Coronary artery (tissue), 2 donors: Measurements from ENCODE around the gene AHI1.
"Not testable (repeated sequence)": the region's sequence is repeated elsewhere in the genome, so short reads cannot be mapped to it uniquely, and the experiment has no call there.

Source experiments
- DNase-seq: peaks from one replicate; pipeline ENCODE4 v3.0.0-alpha.2; 2017; ENCODE audit warnings: low spot score
- H3K27ac ChIP-seq, 2 donors: fragments of 200-600 bp; sonication (generic); one replicate each; pipeline ENCODE4 v1.5.1; 2016 to 2019
- H3K4me3 ChIP-seq: fragments of 200-600 bp; sonication (generic); 2 replicates; pipeline ENCODE4 v1.5.1; 2016; ENCODE audit warnings: mild to moderate bottlenecking, moderate library complexity
- TF ChIP-seq, protein P1 (sequence below): fragments of 200-600 bp; sonication (generic); IDR thresholded peaks from one replicate; pipeline ENCODE4 v1.5.1; 2019; ENCODE audit warnings: antibody characterized with exemption

AHI1 gene

DNA sequence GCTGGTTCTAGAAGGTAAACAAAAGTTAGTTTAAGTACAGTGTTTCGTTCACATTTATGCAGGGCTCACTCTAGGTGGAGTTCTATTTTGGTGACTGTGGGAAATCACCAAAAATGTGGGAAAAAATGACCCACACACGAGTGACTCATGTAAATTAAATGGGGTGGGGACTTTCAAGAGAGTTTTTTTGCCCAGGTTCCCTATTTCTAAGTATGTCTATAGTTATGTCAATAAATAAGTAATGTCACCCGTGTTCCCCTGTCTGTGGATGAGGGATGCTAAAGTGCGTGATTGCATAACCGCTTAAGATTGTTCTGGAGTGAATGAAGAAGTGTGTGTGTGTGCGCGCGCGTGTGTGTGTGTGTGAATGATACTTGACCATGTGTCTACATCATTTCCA, 247.3 kb downstream of the AHI1 start:
- Histone ChIP-seq H3K4me3 (no peak overlapping the region), H3K27ac (no peak overlapping the region)
- no peak for DNase-seq
- TF ChIP-seq, protein P1, sequence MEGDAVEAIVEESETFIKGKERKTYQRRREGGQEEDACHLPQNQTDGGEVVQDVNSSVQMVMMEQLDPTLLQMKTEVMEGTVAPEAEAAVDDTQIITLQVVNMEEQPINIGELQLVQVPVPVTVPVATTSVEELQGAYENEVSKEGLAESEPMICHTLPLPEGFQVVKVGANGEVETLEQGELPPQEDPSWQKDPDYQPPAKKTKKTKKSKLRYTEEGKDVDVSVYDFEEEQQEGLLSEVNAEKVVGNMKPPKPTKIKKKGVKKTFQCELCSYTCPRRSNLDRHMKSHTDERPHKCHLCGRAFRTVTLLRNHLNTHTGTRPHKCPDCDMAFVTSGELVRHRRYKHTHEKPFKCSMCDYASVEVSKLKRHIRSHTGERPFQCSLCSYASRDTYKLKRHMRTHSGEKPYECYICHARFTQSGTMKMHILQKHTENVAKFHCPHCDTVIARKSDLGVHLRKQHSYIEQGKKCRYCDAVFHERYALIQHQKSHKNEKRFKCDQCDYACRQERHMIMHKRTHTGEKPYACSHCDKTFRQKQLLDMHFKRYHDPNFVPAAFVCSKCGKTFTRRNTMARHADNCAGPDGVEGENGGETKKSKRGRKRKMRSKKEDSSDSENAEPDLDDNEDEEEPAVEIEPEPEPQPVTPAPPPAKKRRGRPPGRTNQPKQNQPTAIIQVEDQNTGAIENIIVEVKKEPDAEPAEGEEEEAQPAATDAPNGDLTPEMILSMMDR = no peak

DNA sequence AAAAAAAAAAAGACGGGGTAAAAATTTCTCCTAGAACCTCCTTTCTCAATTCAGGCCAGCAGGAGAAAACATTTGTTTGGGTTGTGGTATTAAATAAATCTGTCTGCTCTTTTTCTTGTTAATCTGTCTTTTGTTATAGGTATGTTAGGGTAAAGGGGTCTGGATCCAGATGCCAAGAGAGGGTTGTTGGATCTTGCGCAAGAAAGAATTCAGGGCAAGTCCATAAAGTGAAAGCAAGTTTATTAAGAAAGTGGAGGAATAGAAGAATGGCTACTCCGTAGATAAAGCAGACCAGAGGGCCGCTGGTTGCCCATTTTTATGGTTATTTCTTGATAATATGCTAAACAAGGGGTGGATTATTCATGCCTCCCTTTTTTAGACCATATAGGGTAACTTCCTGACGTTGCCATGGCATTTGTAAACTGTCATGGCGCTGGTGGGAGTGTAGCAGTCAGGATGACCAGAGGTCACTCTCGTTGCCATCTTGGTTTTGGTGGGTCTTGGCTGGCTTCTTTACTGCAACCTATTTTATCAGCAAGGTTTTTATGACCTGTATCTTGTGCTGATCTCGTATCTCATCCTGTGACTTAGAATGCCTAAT, 251.0 kb downstream of the AHI1 start:
- DNase-seq, H3K27ac ChIP-seq, H3K4me3 ChIP-seq: not testable (repeated sequence)

DNA sequence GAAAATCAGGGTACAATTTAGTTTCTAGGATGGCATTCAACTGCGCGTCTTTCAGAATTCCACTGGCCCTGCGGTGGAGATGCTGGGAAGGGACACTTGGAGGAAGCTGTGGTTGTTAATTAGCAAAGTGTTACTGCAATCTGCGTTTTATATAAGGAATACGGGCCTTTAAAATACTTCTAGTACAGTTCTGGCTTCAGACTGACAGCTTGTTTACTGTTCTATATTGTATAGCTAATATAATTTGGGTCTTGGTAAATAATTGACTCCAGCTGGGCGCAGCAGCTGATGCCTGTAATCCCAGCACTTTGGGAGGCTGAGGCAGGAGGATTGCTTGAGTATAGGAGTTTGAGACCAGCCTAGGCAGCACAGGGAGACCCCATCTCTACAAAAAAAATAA, 252.7 kb downstream of the AHI1 start:
- TF ChIP-seq, protein P1 = no peak
- no peak overlapping the region for H3K4me3 ChIP-seq
- H3K27ac ChIP-seq = no peak overlapping the region
- no peak for DNase-seq

GRCh38 chr6:135243871-135244796, 253.4 kb downstream of the AHI1 start:
- H3K27ac ChIP-seq = no peak overlapping the region
- TF ChIP-seq, protein P1 = no peak
- DNase-seq = no peak
- no peak overlapping the region for H3K4me3 ChIP-seq

GRCh38 chr6:135240711-135241110, 256.8 kb downstream of the AHI1 start:
- DNase-seq = no peak
- Histone ChIP-seq H3K27ac (no peak overlapping the region), H3K4me3 (no peak overlapping the region)
- TF ChIP-seq, protein P1 = no peak

- DNase-seq = no peak
- Histone ChIP-seq H3K4me3 (no peak overlapping the region), H3K27ac (no peak overlapping the region)
- TF ChIP-seq, protein P1 = no peak
Observed at GRCh38 chr6:135236732-135237131, 260.8 kb downstream of the AHI1 start.

- TF ChIP-seq, protein P1 = no peak
- Histone ChIP-seq H3K4me3 (no peak overlapping the region), H3K27ac (no peak overlapping the region)
- DNase-seq = no peak
Observed at GRCh38 chr6:135236319-135236718, 261.2 kb downstream of the AHI1 start.
